ENCODE data around the gene NSUN5. TPM values are rescaled to one million over a fixed set of nuclear protein-coding genes. Genes with fewer than 3 reads are reported as not detected.
"Not testable (repeated sequence)": the region's sequence is repeated elsewhere in the genome, so short reads cannot be mapped to it uniquely, and the experiment has no call there.

Gene NSUN5
- total and polyA plus RNA-seq, 5 donors from 2014 or later, result 31.8 to 60.2 (median 57.8) TPM

DNA sequence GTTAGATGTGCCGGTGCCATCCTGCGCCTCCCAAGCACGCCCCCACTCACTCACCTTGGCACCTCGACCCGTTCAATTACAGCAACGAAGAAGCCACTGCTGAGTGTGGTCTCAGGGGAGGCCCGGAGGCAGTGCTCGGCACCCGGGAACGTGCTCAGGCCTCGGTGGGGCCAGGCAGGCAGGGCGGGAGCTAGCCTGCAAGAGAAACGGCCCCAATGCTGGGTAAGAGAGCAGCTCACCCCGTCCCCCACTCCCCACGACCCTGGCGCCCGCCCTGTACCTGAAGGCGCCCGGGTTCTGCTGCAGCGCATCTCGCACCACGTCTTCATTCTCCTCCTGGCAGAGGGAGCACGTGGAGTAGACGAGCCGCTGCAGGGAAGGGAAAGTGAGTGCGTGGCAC is 5.1 kb downstream of the NSUN5 start:
- peaks cover 5 to 24% (median 14%) of the 10 kb centered on the region in 4 donors for H3K4me1 Mint-ChIP-seq
- H3K36me3 ChIP-seq (ENCODE audit: control insufficient read depth, insufficient read depth, low read length), result peaks cover 42% of the 10 kb centered on the region
- DNase-seq (no peak), ATAC-seq (ENCODE audit: low read depth in 2 of 2) (no peak)
- no peak overlapping the region for H3K27ac Mint-ChIP-seq
- no peak overlapping the region for H3K4me3 ChIP-seq (ENCODE audit: low read depth, low read length)
- H3K27me3 ChIP-seq (ENCODE audit: control insufficient read depth, insufficient read depth, low read length), result no peaks in the 10 kb centered on the region
- peaks cover 8% of the 10 kb centered on the region for H3K4me1 ChIP-seq (ENCODE audit: control insufficient read depth, insufficient read depth, low read length, poor library complexity, severe bottlenecking)
- no peak overlapping the region for H3K4me3 Mint-ChIP-seq
- peaks cover 22% of the 10 kb centered on the region for H3K36me3 Mint-ChIP-seq
- H3K9me3 Mint-ChIP-seq, result no peaks in the 10 kb centered on the region
- no peaks in the 10 kb centered on the region for H3K9me3 ChIP-seq (ENCODE audit: control insufficient read depth in 2 of 2, low read length in 2 of 2)
- no peak overlapping the region for H3K27ac ChIP-seq (ENCODE audit: insufficient read depth, low read length, poor library complexity, severe bottlenecking)
- H3K27me3 Mint-ChIP-seq, result no peaks in the 10 kb centered on the region

DNA sequence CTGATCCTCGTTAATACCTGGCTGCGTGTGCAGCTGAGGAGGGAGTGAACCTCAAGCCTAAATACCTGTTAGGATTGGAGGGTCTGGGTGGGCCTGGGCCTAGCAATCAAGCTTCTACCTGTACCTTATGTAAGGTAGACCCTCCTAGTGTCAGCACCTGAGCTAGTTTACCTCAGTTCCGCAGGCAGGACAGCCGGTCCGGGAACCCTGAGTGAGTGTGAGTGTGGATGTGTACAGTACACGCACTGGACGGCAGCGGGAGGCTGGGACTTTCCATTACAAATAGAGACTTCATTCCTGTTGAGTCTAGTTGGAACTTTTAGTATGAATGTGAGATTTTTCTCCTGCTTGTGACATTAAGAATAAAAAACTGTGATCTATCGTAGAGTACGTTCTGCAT is 5.8 kb downstream of the NSUN5 start:
- ATAC-seq (ENCODE audit: low read depth in 2 of 2); H3K4me3 Mint-ChIP-seq; H3K9me3 Mint-ChIP-seq; H3K27ac Mint-ChIP-seq; DNase-seq; H3K27ac ChIP-seq (ENCODE audit: insufficient read depth, low read length, poor library complexity, severe bottlenecking); H3K4me3 ChIP-seq (ENCODE audit: low read depth, low read length); H3K9me3 ChIP-seq (ENCODE audit: control insufficient read depth in 2 of 2, low read length in 2 of 2); H3K27me3 Mint-ChIP-seq; H3K27me3 ChIP-seq (ENCODE audit: control insufficient read depth, insufficient read depth, low read length); H3K4me1 ChIP-seq (ENCODE audit: control insufficient read depth, insufficient read depth, low read length, poor library complexity, severe bottlenecking): not testable (repeated sequence)
- peaks cover 42% of the 10 kb centered on the region for H3K36me3 ChIP-seq (ENCODE audit: control insufficient read depth, insufficient read depth, low read length)
- H3K36me3 Mint-ChIP-seq, result peaks cover 22% of the 10 kb centered on the region
- H3K4me1 Mint-ChIP-seq, result peaks cover 5 to 19% (median 12%) of the 10 kb centered on the region in 4 donors

GRCh38 chr7:73301108-73301507 is 7.5 kb downstream of the NSUN5 start:
- not testable (repeated sequence) for H3K4me3 ChIP-seq (ENCODE audit: low read depth, low read length); H3K27ac Mint-ChIP-seq; H3K27me3 ChIP-seq (ENCODE audit: control insufficient read depth, insufficient read depth, low read length); H3K4me1 Mint-ChIP-seq; H3K36me3 Mint-ChIP-seq; H3K4me1 ChIP-seq (ENCODE audit: control insufficient read depth, insufficient read depth, low read length, poor library complexity, severe bottlenecking); ATAC-seq (ENCODE audit: low read depth in 2 of 2); H3K27ac ChIP-seq (ENCODE audit: insufficient read depth, low read length, poor library complexity, severe bottlenecking); H3K9me3 Mint-ChIP-seq; H3K4me3 Mint-ChIP-seq; H3K9me3 ChIP-seq (ENCODE audit: control insufficient read depth in 2 of 2, low read length in 2 of 2); H3K27me3 Mint-ChIP-seq; DNase-seq
- peaks cover 29% of the 10 kb centered on the region for H3K36me3 ChIP-seq (ENCODE audit: control insufficient read depth, insufficient read depth, low read length)

DNA sequence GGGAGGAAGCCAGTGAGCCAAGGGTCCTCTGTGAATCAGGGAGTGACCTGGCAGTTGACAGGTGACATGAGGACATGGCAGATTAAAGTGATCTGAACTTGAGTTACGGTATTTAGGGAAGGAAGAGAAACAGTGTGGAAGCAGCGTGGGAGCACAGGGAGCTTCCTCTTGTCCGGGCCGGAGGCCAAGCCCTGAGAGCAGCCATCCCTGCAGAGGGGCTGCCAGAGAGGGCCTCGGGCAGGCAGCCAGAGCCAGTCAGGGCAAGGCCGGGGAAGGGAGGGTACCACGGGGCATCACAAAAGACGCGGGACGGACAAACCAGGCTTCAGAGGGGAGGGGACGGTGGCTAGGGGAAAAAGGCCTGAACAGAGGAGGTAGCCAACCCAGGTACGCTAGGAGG is 8.8 kb downstream of the NSUN5 start:
- ATAC-seq (ENCODE audit: low read depth in 2 of 2); H3K27ac ChIP-seq (ENCODE audit: insufficient read depth, low read length, poor library complexity, severe bottlenecking); H3K4me1 ChIP-seq (ENCODE audit: control insufficient read depth, insufficient read depth, low read length, poor library complexity, severe bottlenecking); H3K36me3 Mint-ChIP-seq; H3K4me1 Mint-ChIP-seq; H3K27me3 Mint-ChIP-seq; DNase-seq; H3K27me3 ChIP-seq (ENCODE audit: control insufficient read depth, insufficient read depth, low read length); H3K9me3 Mint-ChIP-seq; H3K9me3 ChIP-seq (ENCODE audit: control insufficient read depth in 2 of 2, low read length in 2 of 2); H3K27ac Mint-ChIP-seq; H3K4me3 Mint-ChIP-seq; H3K4me3 ChIP-seq (ENCODE audit: low read depth, low read length): not testable (repeated sequence)
- peaks cover 18% of the 10 kb centered on the region for H3K36me3 ChIP-seq (ENCODE audit: control insufficient read depth, insufficient read depth, low read length)

DNA sequence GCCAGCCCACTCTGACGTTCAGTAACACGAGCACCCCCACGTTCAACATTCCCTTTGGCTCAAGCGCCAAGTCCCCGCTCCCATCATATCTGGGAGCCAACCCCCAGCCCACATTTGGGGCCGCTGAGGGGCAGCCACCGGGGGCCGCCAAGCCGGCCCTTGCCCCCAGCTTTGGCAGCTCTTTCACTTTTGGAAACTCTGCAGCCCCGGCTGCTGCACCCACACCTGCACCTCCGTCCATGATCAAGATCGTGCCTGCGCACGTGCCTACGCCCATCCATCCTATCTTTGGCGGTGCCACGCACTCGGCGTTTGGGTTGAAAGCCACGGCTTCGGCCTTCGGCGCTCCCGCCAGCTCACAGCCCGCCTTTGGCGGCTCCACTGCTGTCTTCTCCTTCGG is 10.9 kb downstream of the NSUN5 start:
- DNase-seq, H3K27me3 Mint-ChIP-seq: not testable (repeated sequence)

GRCh38 chr7:73297235-73297634 is 11.4 kb downstream of the NSUN5 start:
- H3K27me3 ChIP-seq (ENCODE audit: control insufficient read depth, insufficient read depth, low read length); H3K4me3 Mint-ChIP-seq; H3K9me3 Mint-ChIP-seq; H3K36me3 ChIP-seq (ENCODE audit: control insufficient read depth, insufficient read depth, low read length); H3K36me3 Mint-ChIP-seq; H3K27me3 Mint-ChIP-seq; H3K27ac ChIP-seq (ENCODE audit: insufficient read depth, low read length, poor library complexity, severe bottlenecking); ATAC-seq (ENCODE audit: low read depth in 2 of 2); H3K27ac Mint-ChIP-seq; H3K9me3 ChIP-seq (ENCODE audit: control insufficient read depth in 2 of 2, low read length in 2 of 2); H3K4me3 ChIP-seq (ENCODE audit: low read depth, low read length); H3K4me1 Mint-ChIP-seq; DNase-seq; H3K4me1 ChIP-seq (ENCODE audit: control insufficient read depth, insufficient read depth, low read length, poor library complexity, severe bottlenecking): not testable (repeated sequence)

More for the DNA sequence above, 10.9 kb downstream of the NSUN5 start:
- not testable (repeated sequence) for ATAC-seq (ENCODE audit: low read depth in 2 of 2); H3K4me3 Mint-ChIP-seq; H3K4me1 Mint-ChIP-seq; H3K36me3 ChIP-seq (ENCODE audit: control insufficient read depth, insufficient read depth, low read length); H3K27ac ChIP-seq (ENCODE audit: insufficient read depth, low read length, poor library complexity, severe bottlenecking); H3K27me3 ChIP-seq (ENCODE audit: control insufficient read depth, insufficient read depth, low read length); H3K9me3 ChIP-seq (ENCODE audit: control insufficient read depth in 2 of 2, low read length in 2 of 2); H3K4me3 ChIP-seq (ENCODE audit: low read depth, low read length); H3K4me1 ChIP-seq (ENCODE audit: control insufficient read depth, insufficient read depth, low read length, poor library complexity, severe bottlenecking); H3K36me3 Mint-ChIP-seq; H3K27ac Mint-ChIP-seq; H3K9me3 Mint-ChIP-seq

DNA sequence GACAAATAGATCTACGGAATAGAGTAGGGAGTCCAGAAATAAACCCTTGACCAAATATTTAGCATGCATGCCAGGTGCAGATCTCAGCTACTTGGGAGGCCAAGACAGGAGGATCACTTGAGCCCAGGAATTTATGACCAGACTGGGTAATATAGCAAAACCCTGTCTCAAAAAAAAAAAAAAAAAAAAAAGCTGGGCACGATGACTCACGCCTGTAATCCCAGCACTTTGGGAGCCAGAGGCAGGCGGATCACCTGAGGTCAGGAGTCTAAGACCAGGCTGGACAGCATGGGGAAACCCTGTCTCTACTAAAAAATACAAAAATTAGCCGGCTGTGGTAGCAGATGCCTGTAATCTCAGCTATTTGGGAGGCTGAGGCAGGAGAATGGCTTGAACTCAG is 31.4 kb downstream of the NSUN5 start:
- not testable (repeated sequence) for DNase-seq; ATAC-seq (ENCODE audit: low read depth in 2 of 2); H3K4me1 ChIP-seq (ENCODE audit: control insufficient read depth, insufficient read depth, low read length, poor library complexity, severe bottlenecking); H3K27ac Mint-ChIP-seq; H3K36me3 Mint-ChIP-seq; H3K4me3 ChIP-seq (ENCODE audit: low read depth, low read length); H3K36me3 ChIP-seq (ENCODE audit: control insufficient read depth, insufficient read depth, low read length); H3K27me3 Mint-ChIP-seq; H3K27ac ChIP-seq (ENCODE audit: insufficient read depth, low read length, poor library complexity, severe bottlenecking); H3K4me3 Mint-ChIP-seq; H3K4me1 Mint-ChIP-seq; H3K9me3 Mint-ChIP-seq; H3K9me3 ChIP-seq (ENCODE audit: control insufficient read depth in 2 of 2, low read length in 2 of 2); H3K27me3 ChIP-seq (ENCODE audit: control insufficient read depth, insufficient read depth, low read length)

GRCh38 chr7:73267813-73268212 is 40.8 kb downstream of the NSUN5 start:
- not testable (repeated sequence) for H3K27me3 ChIP-seq (ENCODE audit: control insufficient read depth, insufficient read depth, low read length); H3K9me3 ChIP-seq (ENCODE audit: control insufficient read depth in 2 of 2, low read length in 2 of 2); H3K36me3 ChIP-seq (ENCODE audit: control insufficient read depth, insufficient read depth, low read length); H3K4me1 Mint-ChIP-seq; DNase-seq; H3K4me1 ChIP-seq (ENCODE audit: control insufficient read depth, insufficient read depth, low read length, poor library complexity, severe bottlenecking); H3K36me3 Mint-ChIP-seq; H3K4me3 ChIP-seq (ENCODE audit: low read depth, low read length); H3K9me3 Mint-ChIP-seq; H3K27ac ChIP-seq (ENCODE audit: insufficient read depth, low read length, poor library complexity, severe bottlenecking); H3K27ac Mint-ChIP-seq; H3K27me3 Mint-ChIP-seq; H3K4me3 Mint-ChIP-seq; ATAC-seq (ENCODE audit: low read depth in 2 of 2)
